SU-DHL-6 (cell line): ENCODE data around the gene TLK2.

Experiments
- H2AFZ ChIP-seq: fragments of 200-600 bp; sonication (generic); 2 replicates; pipeline ENCODE4 v1.6.1; 2014; ENCODE audit warnings: low read depth, mild to moderate bottlenecking, moderate library complexity, mixed read lengths, antibody characterized with exemption, low read length; ENCODE audit not compliant: severe bottlenecking
- H3F3A ChIP-seq: fragments of 200-600 bp; shearing (Covaris generic); 2 replicates; pipeline ENCODE4 v1.6.0; 2016; ENCODE audit warnings: antibody characterized with exemption, mild to moderate bottlenecking; ENCODE audit not compliant: insufficient read depth
- H3K27ac ChIP-seq: fragments of 200-600 bp; sonication (generic); 2 replicates; pipeline ENCODE4 v1.5.1; 2016; ENCODE audit warnings: low read depth, mild to moderate bottlenecking, low read length, moderate library complexity, mixed read lengths
- H3K27me3 ChIP-seq: fragments of 200-600 bp; sonication (generic), shearing (Covaris generic); 2 replicates; pipeline ENCODE4 v1.6.0; 2014; ENCODE audit warnings: mild to moderate bottlenecking, low read length
- H3K36me3 ChIP-seq: fragments of 200-600 bp; sonication (generic); 2 replicates; pipeline ENCODE4 v1.6.1; 2014; ENCODE audit warnings: mild to moderate bottlenecking, low read length, mixed read lengths
- H3K4me2 ChIP-seq: fragments of 300-600, 200-600 bp; shearing (Covaris generic), sonication (generic); 2 replicates; pipeline ENCODE4 v1.6.0; 2014; ENCODE audit warnings: low read length, low read depth, mild to moderate bottlenecking; ENCODE audit not compliant: poor library complexity, severe bottlenecking
- H3K4me3 ChIP-seq: fragments of 200-600 bp; sonication (generic); 2 replicates; pipeline ENCODE4 v1.5.1; 2014; ENCODE audit warnings: antibody characterized with exemption, low read length, mild to moderate bottlenecking, mixed read lengths; ENCODE audit not compliant: insufficient read depth, poor library complexity, severe bottlenecking
- H3K79me2 ChIP-seq: fragments of 200-600 bp; sonication (generic); 2 replicates; pipeline ENCODE4 v1.6.1; 2014; ENCODE audit warnings: mild to moderate bottlenecking, low read length, moderate library complexity; ENCODE audit not compliant: insufficient read depth
- H3K9ac ChIP-seq: fragments of 200-600 bp; sonication (generic); 2 replicates; pipeline ENCODE4 v1.7.0; 2014; ENCODE audit warnings: mild to moderate bottlenecking, low read length
- H3K9me2 ChIP-seq: fragments of 200-600 bp; sonication (generic); replicated peaks from 2 replicates; pipeline ENCODE4 v1.6.1; 2014; ENCODE audit warnings: low read length; ENCODE audit not compliant: insufficient read depth
- H3K9me3 ChIP-seq: fragments of 200-600 bp; sonication (generic); 2 replicates; pipeline ENCODE4 v1.6.1; 2014; ENCODE audit warnings: low read length, mixed read lengths; ENCODE audit not compliant: insufficient read depth
- H4K20me1 ChIP-seq: fragments of 200-600 bp; sonication (generic); 2 replicates; pipeline ENCODE4 v1.6.1; 2014; ENCODE audit warnings: low read depth, mild to moderate bottlenecking, antibody characterized with exemption, low read length, moderate library complexity, mixed read lengths
- EZH2phosphoT487 ChIP-seq: fragments of 200-600 bp; sonication (generic), shearing (Covaris generic); conservative IDR thresholded peaks from 2 replicates; pipeline ENCODE4 v1.6.1; 2018; ENCODE audit warnings: mild to moderate bottlenecking, antibody characterized with exemption, low read length, moderate library complexity, mixed read lengths
- TF ChIP-seq, protein P1 (sequence below): fragments of 200-600 bp; sonication (generic); IDR thresholded peaks from one replicate; pipeline ENCODE4 v1.5.1; 2017; ENCODE audit warnings: antibody characterized with exemption, mild to moderate bottlenecking, low read length, moderate library complexity; ENCODE audit not compliant: insufficient read depth, poor library complexity, severe bottlenecking

Gene TLK2

DNA sequence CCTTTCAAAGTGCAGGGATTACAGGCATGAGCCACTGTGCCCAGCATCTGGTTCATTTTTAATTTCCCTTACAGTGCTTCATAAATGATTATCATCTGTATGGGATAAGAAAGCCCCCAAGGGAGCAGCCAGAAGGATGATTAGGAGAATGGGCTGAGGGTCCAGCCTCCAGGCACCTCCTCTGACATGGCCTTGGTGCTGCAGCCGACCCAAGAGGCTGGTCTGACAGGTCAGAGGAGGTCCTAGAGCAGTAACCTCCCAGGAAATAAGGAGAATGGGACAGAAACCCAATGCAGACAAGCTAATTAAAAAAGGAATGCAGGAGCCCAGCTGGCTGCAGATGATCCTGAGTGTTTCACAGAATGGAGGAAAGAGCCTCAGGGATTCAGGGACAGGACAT lies 177.8 kb downstream of the TLK2 start:
- no peaks in the 10 kb centered on the region for H3K9me2 ChIP-seq
- H2AFZ ChIP-seq = no peak overlapping the region
- H3K9ac ChIP-seq = no peak overlapping the region
- H3K4me2 ChIP-seq = no peak overlapping the region
- no peak for TF ChIP-seq EZH2phosphoT487
- TF ChIP-seq, protein P1, sequence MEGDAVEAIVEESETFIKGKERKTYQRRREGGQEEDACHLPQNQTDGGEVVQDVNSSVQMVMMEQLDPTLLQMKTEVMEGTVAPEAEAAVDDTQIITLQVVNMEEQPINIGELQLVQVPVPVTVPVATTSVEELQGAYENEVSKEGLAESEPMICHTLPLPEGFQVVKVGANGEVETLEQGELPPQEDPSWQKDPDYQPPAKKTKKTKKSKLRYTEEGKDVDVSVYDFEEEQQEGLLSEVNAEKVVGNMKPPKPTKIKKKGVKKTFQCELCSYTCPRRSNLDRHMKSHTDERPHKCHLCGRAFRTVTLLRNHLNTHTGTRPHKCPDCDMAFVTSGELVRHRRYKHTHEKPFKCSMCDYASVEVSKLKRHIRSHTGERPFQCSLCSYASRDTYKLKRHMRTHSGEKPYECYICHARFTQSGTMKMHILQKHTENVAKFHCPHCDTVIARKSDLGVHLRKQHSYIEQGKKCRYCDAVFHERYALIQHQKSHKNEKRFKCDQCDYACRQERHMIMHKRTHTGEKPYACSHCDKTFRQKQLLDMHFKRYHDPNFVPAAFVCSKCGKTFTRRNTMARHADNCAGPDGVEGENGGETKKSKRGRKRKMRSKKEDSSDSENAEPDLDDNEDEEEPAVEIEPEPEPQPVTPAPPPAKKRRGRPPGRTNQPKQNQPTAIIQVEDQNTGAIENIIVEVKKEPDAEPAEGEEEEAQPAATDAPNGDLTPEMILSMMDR = no peak
- H4K20me1 ChIP-seq = no peaks in the 10 kb centered on the region
- H3K27ac ChIP-seq = no peak overlapping the region
- H3K4me3 ChIP-seq = no peak overlapping the region
- H3F3A ChIP-seq = no peaks in the 10 kb centered on the region
- no peaks in the 10 kb centered on the region for H3K9me3 ChIP-seq
- H3K36me3 ChIP-seq = no peaks in the 10 kb centered on the region
- H3K79me2 ChIP-seq = no peaks in the 10 kb centered on the region
- no peaks in the 10 kb centered on the region for H3K27me3 ChIP-seq

DNA sequence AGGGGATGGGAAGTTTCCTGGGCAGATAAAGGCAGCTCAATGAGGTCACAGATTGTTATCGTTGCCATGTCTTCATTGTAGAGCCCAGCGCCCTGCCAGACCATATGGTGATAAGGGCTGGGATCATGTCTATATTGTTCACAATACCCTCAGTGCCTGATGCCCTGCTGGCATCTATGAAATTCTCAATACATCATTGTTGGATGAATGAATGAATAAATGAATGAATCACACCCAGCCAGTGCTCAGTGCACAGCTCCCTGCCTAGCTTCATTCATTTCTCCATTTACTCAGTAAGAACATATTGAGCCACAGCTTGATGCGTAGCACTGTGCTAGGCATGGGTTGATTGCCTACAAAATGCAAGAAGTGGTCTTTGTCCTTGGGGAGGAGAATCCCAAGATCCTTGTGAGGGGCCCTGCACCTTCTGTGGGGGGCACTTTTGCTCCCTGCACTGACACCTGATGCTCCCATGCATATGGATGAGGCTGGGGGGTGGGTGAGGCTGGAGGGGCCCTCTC lies 178.6 kb downstream of the TLK2 start:
- Histone ChIP-seq H3F3A (no peaks in the 10 kb centered on the region), H3K9me3 (no peaks in the 10 kb centered on the region), H4K20me1 (no peaks in the 10 kb centered on the region), H3K9me2 (no peaks in the 10 kb centered on the region), H3K27ac (no peak overlapping the region), H3K79me2 (no peaks in the 10 kb centered on the region), H3K9ac (no peak overlapping the region), H3K4me2 (no peak overlapping the region), H3K27me3 (no peaks in the 10 kb centered on the region), H3K36me3 (no peaks in the 10 kb centered on the region), H2AFZ (no peak overlapping the region), H3K4me3 (no peak overlapping the region)
- TF ChIP-seq, protein P1 = no peak
- no peak for TF ChIP-seq EZH2phosphoT487

DNA sequence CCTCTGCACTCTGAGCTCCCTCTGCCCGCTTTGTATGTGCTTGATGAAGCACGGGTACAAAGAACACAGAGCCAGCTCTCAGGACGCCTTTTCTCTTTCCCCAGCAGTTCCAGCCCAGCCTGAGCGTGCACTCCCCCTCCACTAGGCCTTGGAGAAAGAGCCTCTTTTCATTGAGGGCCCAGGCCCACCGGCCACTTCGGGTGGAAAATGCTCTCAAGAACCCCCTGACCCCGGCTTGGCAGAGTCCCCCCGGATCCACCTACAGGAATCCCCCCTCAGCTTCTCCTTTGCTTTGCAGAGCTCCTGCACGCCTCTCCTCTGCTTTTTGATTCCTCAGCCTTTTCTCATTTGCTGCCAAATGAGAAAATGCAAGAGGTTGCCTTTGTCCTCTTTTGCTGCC lies 179.1 kb downstream of the TLK2 start:
- Histone ChIP-seq H3K9ac (no peak overlapping the region), H3K36me3 (no peaks in the 10 kb centered on the region), H3K4me2 (no peak overlapping the region), H3K9me3 (no peaks in the 10 kb centered on the region), H2AFZ (no peak overlapping the region), H3K27me3 (no peaks in the 10 kb centered on the region), H3K79me2 (no peaks in the 10 kb centered on the region), H4K20me1 (no peaks in the 10 kb centered on the region), H3K4me3 (no peak overlapping the region), H3K27ac (no peak overlapping the region), H3F3A (no peaks in the 10 kb centered on the region), H3K9me2 (no peaks in the 10 kb centered on the region)
- no peak for TF ChIP-seq EZH2phosphoT487
- TF ChIP-seq, protein P1 = no peak
